Vagina (tissue), 2 donors: ENCODE results near the gene SHC4. TPM values are rescaled to one million over a fixed set of nuclear protein-coding genes. Genes with fewer than 3 reads are reported as not detected.

Source experiments
- DNase-seq, 2 donors: peaks; one replicate each; pipeline ENCODE4 v3.0.0-alpha.2; 2017; ENCODE audit errors: extremely low spot score in 2 of 2
- H3K27ac ChIP-seq: fragments of 200-600 bp; sonication (generic); one replicate; pipeline ENCODE4 v1.5.1; 2019
- H3K27me3 ChIP-seq: fragments of 200-600 bp; sonication (generic); one replicate; pipeline ENCODE4 v1.5.1; 2019
- H3K36me3 ChIP-seq, 2 donors: fragments of 200-600 bp; sonication (generic); one replicate each; pipeline ENCODE4 v1.5.1; 2017 to 2019
- H3K4me1 ChIP-seq: fragments of 200-600 bp; sonication (generic); one replicate; pipeline ENCODE4 v1.5.1; 2019
- H3K4me3 ChIP-seq, 2 donors: fragments of 200-600 bp; sonication (generic); 1 replicate in 1 of 2; 2 replicates in 1 of 2; pipeline ENCODE4 v1.5.1; 2016 to 2019
- H3K9me3 ChIP-seq: fragments of 200-600 bp; sonication (generic); one replicate; pipeline ENCODE4 v1.5.1; 2019
- CTCF ChIP-seq, 3 experiments: fragments of 450-650 bp in 2 of 3; fragments of 200-600 bp in 1 of 3; sonication (generic) in 1 of 3; IDR thresholded peaks; one replicate each; pipeline ENCODE4 v1.5.1; 2017 to 2019; ENCODE audit warnings: antibody characterized with exemption in 3 of 3, mild to moderate bottlenecking in 2 of 3, moderate library complexity in 2 of 3
- POLR2A ChIP-seq, 2 donors: fragments of 450-650 bp; IDR thresholded peaks; one replicate each; pipeline ENCODE4 v1.6.1; 2017; ENCODE audit warnings: antibody characterized with exemption in 2 of 2, mild to moderate bottlenecking in 2 of 2, moderate library complexity in 2 of 2
- POLR2AphosphoS5 ChIP-seq, 2 donors: sonication (generic); formaldehyde crosslinking; IDR thresholded peaks; one replicate each; pipeline ENCODE4 v1.9.0; 2017; ENCODE audit warnings: antibody characterized with exemption in 2 of 2, mild to moderate bottlenecking in 2 of 2, low read depth in 1 of 2; ENCODE audit not compliant: insufficient read depth in 1 of 2
- intact Hi-C: fragments of 100-400 bp; cut with DNase I; formaldehyde crosslinking; loops from one replicate; pipeline ENCODE4 v1.15.1; 2023
- total RNA-seq: library from RNA; depleted of rRNA; stranded (reverse); fragments of >200 nt; gene quantifications from one replicate; pipeline ENCODE4 v1.2.3, GENCODE V29; 2016

The SHC4 gene
- total RNA-seq, 1 donor from 2014 or later: 0.25 TPM

- no peaks in the 10 kb centered on the region for H3K27me3 ChIP-seq
- H3K36me3 ChIP-seq: no peaks in the 10 kb centered on the region
- no peak overlapping the region for H3K4me3 ChIP-seq
- intact Hi-C loops: no loop called here
- DNase-seq: no peak
- H3K27ac ChIP-seq: no peak overlapping the region
- no peaks in the 10 kb centered on the region for H3K4me1 ChIP-seq
- no peaks in the 10 kb centered on the region for H3K9me3 ChIP-seq
- no peak for TF ChIP-seq POLR2AphosphoS5 (IDR thresholded peaks at IDR 0.05; ENCODE audit: insufficient read depth in 1 of 2, low read depth in 1 of 2)
- TF ChIP-seq CTCF (IDR thresholded peaks at IDR 0.05): no peak
These were observed 34.7 kb downstream of the SHC4 start for GRCh38 chr15:48928877-48929538.

- no peaks in the 10 kb centered on the region for H3K4me1 ChIP-seq
- no peak for DNase-seq
- no peak overlapping the region for H3K4me3 ChIP-seq
- H3K27ac ChIP-seq: no peak overlapping the region
- no peaks in the 10 kb centered on the region for H3K9me3 ChIP-seq
- TF ChIP-seq POLR2AphosphoS5 (IDR thresholded peaks at IDR 0.05; ENCODE audit: insufficient read depth in 1 of 2, low read depth in 1 of 2) (no peak), CTCF (IDR thresholded peaks at IDR 0.05) (no peak), POLR2A (IDR thresholded peaks at IDR 0.05) (no peak)
- intact Hi-C loops: no loop called here
- H3K27me3 ChIP-seq: no peaks in the 10 kb centered on the region
- no peaks in the 10 kb centered on the region for H3K36me3 ChIP-seq
These were observed 38.0 kb downstream of the SHC4 start for GRCh38 chr15:48925714-48926223.

DNA sequence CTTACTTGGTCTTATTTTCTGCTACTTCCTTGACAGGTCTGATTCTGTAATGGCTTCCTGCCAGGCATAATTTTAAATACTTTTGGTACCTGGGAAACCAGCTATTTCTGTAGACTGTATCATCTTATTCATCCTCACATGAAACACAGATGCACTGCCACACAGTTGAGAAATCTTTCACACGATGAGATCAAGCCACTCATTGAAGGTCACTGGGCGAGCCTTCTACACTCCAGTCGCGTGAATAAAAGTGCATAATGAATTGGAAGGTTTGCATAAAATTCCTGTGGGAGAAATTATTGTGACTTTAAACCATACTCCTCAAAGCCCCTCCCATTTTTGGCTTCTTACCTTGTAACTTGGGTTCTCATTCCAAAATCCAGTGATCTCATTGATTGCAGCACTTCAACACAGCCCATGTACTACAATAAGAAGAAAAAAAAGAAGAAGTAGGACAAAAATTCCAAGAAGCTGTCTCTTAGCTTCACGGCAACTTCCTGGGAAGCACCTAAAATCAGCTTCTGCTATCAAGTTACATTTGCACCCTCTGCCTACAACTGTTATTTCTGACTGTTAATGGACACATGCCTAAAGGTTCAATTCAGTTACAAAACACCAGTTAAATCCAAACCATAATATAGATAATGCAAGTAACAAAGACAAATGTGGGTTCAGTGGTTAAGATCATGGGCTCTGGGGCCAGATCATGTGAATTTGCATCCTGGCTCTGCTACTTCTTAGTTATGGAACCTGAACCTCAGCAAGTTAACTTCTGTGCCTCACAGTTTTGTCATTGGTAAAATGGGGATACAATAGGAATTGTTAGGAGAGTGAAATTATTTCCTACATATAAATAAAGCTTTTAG, 39.0 kb downstream of the SHC4 start:
- DNase-seq: no peak
- no peak for TF ChIP-seq POLR2A (IDR thresholded peaks at IDR 0.05)
- no peak for TF ChIP-seq CTCF (IDR thresholded peaks at IDR 0.05)
- Histone ChIP-seq H3K27me3 (no peaks in the 10 kb centered on the region), H3K4me1 (no peaks in the 10 kb centered on the region), H3K9me3 (no peaks in the 10 kb centered on the region), H3K36me3 (no peaks in the 10 kb centered on the region), H3K27ac (no peak overlapping the region), H3K4me3 (no peak overlapping the region)
- intact Hi-C loops: no loop called here

- no peaks in the 10 kb centered on the region for H3K36me3 ChIP-seq
- no peaks in the 10 kb centered on the region for H3K27me3 ChIP-seq
- DNase-seq: no peak
- TF ChIP-seq POLR2A (IDR thresholded peaks at IDR 0.05): no peak
- TF ChIP-seq POLR2AphosphoS5 (IDR thresholded peaks at IDR 0.05; ENCODE audit: insufficient read depth in 1 of 2, low read depth in 1 of 2): no peak
- no peak for TF ChIP-seq CTCF (IDR thresholded peaks at IDR 0.05)
- no peak overlapping the region for H3K27ac ChIP-seq
- no peaks in the 10 kb centered on the region for H3K9me3 ChIP-seq
- H3K4me1 ChIP-seq: no peaks in the 10 kb centered on the region
- H3K4me3 ChIP-seq: no peak overlapping the region
- intact Hi-C loops: no loop called here
These were observed 41.7 kb downstream of the SHC4 start for GRCh38 chr15:48922046-48922445.

GRCh38 chr15:48916721-48917120, 47.0 kb downstream of the SHC4 start:
- intact Hi-C loops: no loop called here

More at GRCh38 chr15:48916721-48917120, 47.0 kb downstream of the SHC4 start:
- Histone ChIP-seq H3K27me3 (no peaks in the 10 kb centered on the region), H3K4me3 (no peak overlapping the region), H3K9me3 (no peaks in the 10 kb centered on the region), H3K4me1 (no peaks in the 10 kb centered on the region), H3K36me3 (no peaks in the 10 kb centered on the region), H3K27ac (no peak overlapping the region)
- DNase-seq: no peak
- TF ChIP-seq POLR2A (IDR thresholded peaks at IDR 0.05): no peak
- no peak for TF ChIP-seq POLR2AphosphoS5 (IDR thresholded peaks at IDR 0.05; ENCODE audit: insufficient read depth in 1 of 2, low read depth in 1 of 2)
- TF ChIP-seq CTCF (IDR thresholded peaks at IDR 0.05): no peak
